GM10266 (cell line): ENCODE measurements around the gene MAP4K5.

ENCODE experiments used
- DNase-seq: peaks from one replicate; pipeline ENCODE4 v3.0.0; 2012; ENCODE audit errors: extremely low spot score
- TF ChIP-seq, protein P1 (sequence below): IDR thresholded peaks from 2 replicates; pipeline ENCODE4 v1.5.1; 2012; ENCODE audit warnings: mild to moderate bottlenecking, low read depth; ENCODE audit not compliant: control insufficient read depth, insufficient read depth; ENCODE audit errors: missing control alignments

Gene MAP4K5

GRCh38 chr14:50524060-50524459 lies 8.3 kb downstream of the MAP4K5 start:
- TF ChIP-seq, protein P1, sequence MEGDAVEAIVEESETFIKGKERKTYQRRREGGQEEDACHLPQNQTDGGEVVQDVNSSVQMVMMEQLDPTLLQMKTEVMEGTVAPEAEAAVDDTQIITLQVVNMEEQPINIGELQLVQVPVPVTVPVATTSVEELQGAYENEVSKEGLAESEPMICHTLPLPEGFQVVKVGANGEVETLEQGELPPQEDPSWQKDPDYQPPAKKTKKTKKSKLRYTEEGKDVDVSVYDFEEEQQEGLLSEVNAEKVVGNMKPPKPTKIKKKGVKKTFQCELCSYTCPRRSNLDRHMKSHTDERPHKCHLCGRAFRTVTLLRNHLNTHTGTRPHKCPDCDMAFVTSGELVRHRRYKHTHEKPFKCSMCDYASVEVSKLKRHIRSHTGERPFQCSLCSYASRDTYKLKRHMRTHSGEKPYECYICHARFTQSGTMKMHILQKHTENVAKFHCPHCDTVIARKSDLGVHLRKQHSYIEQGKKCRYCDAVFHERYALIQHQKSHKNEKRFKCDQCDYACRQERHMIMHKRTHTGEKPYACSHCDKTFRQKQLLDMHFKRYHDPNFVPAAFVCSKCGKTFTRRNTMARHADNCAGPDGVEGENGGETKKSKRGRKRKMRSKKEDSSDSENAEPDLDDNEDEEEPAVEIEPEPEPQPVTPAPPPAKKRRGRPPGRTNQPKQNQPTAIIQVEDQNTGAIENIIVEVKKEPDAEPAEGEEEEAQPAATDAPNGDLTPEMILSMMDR, result no peak

GRCh38 chr14:50523271-50524041 lies 8.9 kb downstream of the MAP4K5 start:
- TF ChIP-seq, protein P1, result no peak

More at GRCh38 chr14:50524060-50524459, 8.3 kb downstream of the MAP4K5 start:
- no peak for DNase-seq

GRCh38 chr14:50521912-50522341 lies 10.4 kb downstream of the MAP4K5 start:
- DNase-seq, result peak; percentile 45
- TF ChIP-seq, protein P1, result no peak

More at GRCh38 chr14:50523271-50524041, 8.9 kb downstream of the MAP4K5 start:
- no peak for DNase-seq

DNA sequence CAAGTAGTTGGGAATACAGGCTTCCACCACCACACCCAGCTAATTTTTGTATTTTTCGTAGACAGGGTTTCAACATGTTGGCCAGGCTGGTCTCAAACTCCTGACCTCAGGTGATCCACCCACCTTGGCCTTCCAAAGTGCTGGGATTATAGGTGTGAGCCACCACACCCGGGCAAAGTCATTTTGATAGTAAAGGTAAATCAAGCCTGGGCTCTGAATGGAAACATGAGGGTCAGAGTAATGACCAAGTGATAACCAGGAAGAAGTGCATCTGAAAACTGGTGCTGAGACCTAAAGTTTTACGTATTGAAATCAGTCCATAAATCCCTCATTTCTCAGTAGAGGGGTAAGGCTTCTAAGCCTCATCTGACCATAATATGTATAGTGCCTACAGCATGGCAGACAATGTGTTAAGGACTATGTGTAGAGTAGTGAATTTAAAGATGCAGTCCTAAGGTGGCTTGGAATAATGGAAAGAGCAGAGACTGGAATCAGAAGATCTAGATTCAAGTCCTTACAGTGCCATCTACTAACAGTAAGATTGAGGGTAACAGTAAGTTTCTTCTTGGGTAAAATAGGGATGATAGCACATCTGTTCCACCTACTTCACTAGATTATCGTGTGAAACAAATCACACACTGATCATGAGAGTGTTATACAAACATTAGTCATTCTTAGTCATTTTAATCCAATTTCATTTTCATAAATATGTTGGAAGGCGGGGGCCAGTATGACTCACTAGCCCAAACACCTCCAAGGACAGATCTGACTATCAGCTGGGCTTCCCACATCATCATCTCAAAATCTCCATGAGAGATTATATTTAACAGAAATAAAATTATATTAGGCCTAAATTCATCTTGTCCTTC lies 11.2 kb downstream of the MAP4K5 start:
- DNase-seq, result peak; percentile 43
- TF ChIP-seq, protein P1, result no peak

GRCh38 chr14:50516091-50516490 lies 16.3 kb downstream of the MAP4K5 start:
- TF ChIP-seq, protein P1, result no peak
- DNase-seq, result no peak

GRCh38 chr14:50512463-50512862 lies 19.9 kb downstream of the MAP4K5 start:
- TF ChIP-seq, protein P1, result no peak
- DNase-seq, result no peak
